Measurements from ENCODE around the gene CEP63.

DNA sequence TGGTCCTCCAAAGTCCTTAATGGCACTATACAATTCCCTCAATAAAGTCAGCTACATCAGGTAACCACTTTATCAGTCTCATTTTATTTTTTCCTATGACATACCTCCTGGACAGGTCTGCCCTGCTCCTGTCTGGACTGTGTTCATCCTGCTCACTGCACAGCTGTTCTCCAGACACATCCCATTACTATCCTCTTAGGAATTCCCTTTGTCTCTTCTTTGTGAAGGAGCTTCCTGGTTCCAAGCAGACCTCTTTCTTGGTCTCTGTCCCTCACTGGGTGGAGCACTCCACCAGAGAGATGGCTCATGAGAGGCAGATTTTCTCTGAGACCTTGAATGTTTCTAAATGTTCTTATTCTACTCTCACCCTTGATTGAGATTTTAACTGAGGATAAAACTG lies 104.9 kb downstream of the CEP63 start:
- no peak for TF ChIP-seq EP300 (IDR thresholded peaks at IDR 0.05)
- TF ChIP-seq, protein P1, sequence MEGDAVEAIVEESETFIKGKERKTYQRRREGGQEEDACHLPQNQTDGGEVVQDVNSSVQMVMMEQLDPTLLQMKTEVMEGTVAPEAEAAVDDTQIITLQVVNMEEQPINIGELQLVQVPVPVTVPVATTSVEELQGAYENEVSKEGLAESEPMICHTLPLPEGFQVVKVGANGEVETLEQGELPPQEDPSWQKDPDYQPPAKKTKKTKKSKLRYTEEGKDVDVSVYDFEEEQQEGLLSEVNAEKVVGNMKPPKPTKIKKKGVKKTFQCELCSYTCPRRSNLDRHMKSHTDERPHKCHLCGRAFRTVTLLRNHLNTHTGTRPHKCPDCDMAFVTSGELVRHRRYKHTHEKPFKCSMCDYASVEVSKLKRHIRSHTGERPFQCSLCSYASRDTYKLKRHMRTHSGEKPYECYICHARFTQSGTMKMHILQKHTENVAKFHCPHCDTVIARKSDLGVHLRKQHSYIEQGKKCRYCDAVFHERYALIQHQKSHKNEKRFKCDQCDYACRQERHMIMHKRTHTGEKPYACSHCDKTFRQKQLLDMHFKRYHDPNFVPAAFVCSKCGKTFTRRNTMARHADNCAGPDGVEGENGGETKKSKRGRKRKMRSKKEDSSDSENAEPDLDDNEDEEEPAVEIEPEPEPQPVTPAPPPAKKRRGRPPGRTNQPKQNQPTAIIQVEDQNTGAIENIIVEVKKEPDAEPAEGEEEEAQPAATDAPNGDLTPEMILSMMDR (IDR thresholded peaks at IDR 0.05) = no peak
